ENCODE data around the gene CYP4A22.
"Not testable (repeated sequence)": the region's sequence is repeated elsewhere in the genome, so short reads cannot be mapped to it uniquely, and the experiment has no call there.

The CYP4A22 gene

DNA sequence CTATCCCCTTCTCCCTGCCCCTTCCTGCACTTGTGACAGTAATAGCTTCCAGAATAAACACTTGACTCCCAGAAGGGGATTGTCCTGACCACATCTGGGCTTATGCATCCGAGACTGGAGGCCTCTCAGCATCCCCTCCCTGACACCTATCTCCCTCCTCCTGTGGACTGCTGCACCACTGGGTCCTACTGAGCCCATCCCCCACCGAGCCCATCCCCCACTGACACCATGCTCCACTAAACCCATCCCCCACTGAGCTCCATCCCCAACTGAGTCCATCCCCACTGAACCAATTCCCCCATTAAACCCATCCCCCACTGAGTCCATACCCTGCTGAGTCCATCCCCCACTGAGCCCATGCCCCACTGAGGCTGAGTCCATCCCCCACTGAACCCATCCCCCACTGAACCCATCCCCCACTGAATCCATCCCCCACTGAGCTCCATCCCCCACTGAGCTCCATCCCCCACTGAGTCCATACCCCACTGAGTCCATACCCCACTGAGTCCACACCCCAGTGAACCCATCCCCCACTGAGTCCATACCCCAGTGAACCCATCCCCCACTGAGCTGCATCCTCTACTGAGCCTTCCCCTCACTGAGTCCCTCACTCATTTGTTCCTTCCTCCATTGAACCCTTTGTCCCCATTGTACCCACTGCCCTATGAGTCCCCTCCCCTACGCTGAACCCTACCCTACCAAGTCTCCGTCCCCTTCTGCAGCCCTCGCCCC lies 47.0 kb downstream of the CYP4A22 start:
- DNase-seq = no peak

DNA sequence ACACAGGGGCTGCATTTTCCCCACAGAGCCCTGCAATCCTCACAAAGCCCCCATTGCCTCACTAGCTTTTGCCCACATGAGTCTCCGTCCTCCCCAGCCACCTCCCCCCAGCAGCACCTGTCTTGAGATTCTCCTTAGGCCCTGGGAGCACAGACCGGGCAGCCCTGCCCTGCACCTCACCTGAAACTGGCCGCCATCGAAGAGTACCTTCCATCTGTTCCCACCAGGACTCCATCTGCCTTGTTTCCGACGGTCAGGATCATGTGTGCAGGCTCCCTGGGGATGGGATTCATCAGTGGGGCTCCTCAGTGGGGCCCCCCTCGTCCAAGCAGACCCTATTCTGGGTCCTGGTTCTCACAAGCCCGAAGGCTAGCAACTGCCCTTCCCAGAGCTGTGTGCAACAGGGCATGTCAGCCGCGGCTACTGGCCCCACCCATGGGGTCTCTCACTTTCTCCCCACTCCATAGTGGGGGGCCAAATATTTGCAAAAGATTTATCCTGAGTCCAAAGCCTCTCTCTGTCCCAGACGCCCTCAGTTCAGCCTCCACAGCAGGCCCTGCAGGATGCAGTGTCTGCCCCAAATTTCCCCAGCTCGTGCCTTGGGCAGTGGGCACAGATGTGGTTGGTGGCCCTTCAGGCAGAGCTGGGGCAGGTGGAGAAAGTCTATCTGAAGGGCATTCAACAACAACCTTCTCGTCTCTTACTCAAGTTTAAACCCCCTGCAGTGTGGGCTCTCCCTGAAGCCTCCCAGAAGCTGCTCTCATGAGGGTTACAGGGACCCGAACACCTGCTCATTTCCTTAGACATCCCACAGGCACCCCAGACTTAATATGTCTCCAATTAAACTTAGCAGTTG lies 47.8 kb downstream of the CYP4A22 start:
- no peak for DNase-seq

DNA sequence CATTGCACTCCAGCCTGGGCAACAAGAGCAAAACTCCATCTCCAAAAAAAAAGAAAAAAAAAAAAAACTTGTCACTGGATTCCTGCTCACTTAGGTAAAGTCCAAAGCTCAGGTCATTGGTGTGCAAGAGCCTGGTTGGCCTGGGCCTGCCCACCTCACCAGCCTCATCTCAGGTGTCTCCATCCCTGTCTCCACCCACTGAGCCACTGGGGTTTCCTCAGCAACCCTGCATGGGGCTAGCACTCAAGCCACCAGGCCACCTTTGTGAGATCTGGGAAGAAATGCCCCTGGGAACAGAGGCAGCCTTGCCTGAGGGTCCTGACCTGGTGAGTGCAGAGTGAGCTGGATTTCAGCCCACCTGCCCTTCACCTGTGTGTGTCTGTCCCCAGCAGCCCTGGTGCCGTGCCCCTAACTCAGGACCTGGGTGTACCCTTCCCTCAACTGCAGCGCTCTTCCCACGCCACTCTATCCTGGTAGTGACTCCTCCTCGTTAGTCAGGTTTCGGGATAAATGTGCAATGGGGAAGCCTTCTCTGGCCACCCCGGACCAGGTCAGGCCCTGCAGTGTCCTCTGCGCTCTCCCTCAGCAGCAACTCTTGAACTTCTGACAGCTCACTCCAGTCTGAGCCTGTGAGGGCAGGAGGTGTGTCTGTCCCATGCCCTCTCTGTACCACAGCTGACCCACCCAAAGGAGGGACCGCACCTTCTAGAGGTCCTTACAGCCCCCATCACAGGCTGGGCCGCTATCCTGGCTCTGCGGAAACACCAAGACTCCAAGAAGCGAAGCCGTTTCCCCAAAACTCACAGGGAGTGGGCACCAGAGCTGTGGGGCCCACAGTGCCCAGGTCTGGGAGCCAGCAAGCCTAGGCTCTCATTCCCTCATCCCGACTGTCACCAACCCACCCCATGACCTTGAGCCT lies 49.3 kb downstream of the CYP4A22 start:
- DNase-seq = no peak

DNA sequence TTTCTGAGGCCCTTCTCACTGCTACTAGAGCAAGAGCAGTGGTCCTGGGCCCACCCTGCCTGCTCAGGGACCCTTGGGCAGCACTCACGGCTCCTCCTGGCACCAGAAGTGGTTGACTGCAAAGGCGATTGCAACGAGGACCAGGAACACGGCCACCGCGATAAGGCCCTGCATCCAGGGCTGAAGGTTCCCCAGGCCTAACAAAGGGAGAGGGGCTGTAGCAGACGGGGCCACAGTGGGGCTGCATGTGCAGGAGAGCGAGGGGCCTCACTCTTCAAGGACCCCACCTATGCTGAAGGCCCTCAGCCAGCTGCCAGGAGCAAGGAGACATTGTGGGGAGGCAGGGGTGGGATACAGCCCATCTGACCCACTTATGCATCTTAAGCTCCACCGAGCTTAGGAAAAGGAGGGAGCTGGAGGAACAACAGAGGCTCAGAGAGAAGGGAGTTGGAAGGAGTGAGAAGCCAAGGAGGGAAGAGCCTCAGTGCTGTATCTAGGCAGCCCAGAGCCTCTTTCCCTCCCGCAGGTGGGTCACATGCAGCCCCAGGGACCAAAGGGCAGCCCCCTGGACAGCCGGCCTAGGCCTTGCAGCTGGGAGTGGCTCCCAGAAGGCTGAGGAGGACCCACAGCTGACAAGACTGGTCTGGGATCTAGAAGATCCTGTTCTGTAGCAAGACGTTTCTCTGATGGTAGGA lies 50.1 kb downstream of the CYP4A22 start:
- no peak for DNase-seq

DNA sequence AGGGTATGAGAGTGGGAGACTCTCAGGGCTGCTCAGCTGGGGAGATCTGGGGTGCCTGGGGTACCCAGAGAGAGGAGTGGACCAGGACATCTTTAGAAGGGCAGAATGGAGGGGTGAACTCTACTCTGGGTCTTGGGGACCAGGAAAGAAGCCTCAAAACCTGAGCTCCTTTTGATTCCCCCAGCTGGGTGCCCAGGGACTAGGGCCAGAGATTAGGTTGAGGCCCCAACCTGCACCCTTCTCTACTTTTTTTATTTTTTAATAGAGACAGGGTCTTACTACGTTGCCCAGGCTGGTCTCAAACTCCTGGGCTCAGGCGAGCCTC lies 50.6 kb downstream of the CYP4A22 start:
- DNase-seq = no peak

DNA sequence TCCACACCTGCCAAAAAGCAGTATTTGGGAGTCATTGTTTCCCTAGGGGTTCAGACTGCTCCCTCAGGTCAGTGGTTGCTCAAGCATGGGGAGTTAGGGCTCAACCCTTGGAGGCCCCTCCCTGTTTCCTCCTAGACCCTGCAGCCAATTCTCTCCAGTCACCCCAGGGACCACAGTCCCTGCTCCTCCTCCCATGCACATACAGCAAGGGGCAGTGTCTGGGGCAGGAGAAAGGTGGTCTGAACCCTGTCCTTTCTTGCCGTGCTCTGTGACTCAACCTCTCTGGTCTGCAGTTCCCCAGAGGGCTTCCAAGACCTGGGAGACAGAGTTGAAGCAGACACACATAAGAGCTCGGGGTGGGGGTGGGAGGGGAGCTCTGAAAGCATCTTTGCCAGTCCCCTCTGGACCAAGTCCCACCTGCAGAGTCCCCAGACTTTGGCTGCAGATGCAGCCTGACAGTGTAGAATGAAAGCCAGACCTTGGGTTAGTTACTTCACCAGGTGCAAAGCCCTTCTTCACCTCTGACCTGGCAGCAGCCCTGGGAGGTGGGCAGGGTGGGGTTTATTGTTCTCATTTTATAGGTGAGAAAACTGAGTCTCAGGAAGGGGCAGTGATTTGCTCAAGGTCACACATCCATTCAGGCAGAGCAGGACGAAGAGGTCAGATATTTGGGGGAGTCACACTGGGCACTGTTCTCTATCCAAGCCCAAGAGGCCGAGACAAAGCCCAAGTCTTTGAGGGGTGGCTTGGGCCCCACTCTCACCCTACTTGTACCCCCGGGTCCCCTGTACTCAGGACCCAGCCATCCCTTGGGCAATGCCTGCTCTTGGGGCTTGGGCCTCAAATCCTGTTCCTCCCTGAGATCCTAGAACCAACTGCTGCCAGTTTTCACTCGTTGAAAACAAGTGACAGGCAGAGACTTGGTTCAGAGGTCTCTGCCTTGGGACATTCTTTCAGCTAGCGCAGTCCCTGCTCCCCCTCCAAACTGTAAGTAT lies 51.8 kb downstream of the CYP4A22 start:
- no peak for DNase-seq

DNA sequence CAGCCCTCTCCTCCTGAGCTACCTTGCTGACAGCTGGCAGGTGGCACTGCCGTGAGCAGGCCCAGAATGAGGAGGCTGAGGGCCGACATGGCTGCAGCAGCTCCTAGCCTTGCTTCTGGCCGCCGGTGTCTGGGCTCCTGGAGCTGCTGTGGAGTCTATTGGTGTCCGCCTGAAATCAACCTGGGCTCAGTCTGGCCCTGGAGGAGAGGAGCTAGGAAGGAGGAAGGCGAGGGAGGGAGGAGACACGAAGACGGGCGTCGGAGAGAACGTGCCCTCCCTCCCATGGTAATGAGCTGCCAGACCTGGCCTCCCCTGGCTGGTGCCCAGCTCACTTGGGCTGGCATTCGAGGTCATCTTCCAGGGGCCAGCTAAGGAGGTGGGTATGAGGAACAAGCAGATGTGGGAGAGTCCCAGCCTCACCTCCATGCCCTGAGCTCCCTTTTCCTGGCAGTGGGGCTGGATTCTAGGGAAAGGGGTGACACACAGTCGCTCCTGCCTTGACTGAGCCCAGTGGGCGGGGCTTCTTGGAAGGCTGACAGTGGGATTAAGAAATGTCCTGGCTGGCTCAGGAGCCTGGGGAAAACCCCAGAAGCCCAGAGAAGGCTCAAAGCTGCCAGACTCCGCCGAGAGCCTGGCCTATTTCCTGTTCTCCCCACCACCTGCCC lies 52.7 kb downstream of the CYP4A22 start, which contains the start of gene PDZK1IP1:
Gene PDZK1IP1, minus strand, starts transcription at position 193 of the 665 bp plus-strand sequence. Its CDS starts 104 bp downstream, at position 89.
- peak in 12 of 56 donors; percentile 9 to 49 (median 27) for DNase-seq

DNA sequence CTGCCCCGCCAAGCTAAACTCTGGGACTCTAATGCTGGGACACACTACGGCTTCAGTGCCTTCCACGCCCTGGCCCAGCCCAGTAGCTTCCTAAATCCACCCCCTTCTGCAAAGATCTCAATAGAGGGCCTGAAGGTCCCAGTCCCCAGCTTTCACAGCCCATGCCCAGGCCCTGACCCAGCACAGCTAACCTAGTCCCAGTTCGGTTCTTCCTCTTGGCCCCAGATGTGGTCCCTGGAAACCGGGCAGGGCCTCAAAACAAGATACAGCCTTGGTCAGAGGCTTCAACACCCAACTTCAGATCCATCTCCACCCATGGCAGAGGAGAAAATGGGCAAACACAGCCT lies 53.2 kb downstream of the CYP4A22 start:
- DNase-seq = no peak

DNA sequence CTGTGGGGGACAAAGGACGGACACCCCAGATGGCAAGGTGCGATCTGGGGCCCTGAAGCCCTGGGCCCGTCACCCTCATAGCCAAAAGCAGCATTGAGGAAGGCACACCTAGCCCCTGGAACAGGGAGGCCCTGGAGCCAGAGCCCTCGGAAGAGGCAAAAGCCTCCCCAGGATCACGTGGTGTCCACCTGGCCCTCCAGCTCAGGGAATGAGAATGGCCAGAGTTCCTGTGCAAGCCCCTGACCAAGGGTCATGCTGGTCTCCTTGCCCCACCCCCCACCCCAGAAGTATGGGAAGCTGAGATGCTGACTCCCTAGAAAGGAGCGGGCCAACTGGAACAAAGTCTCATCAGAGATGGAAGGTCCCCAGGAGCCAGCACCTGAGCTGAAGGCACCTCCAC lies 53.6 kb downstream of the CYP4A22 start:
- no peak for DNase-seq

DNA sequence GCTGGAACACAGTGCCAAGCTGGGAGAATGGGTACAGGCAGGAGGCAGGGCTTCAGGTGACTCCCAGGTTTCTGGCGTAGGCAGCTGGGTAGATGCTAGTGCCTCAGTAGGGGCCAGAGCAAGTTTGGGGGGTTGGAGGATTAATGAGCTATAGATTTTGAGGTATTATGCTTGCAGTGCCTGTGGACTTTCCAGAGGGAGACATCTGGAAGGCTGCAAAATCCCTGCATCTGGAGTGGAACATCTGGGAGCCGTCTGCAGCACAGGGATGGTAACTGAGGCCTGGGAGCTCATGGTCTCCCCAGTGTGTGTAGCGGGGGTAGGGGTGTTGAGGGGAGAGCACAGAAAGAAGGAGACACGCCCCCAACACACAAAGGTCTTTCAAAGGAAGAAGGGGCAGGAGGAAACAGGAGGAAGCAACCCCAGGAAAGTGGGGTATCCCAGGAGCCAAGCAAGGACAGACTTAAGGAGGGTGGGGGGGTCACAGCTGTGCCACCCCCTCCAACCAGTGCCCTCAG lies 54.8 kb downstream of the CYP4A22 start:
- no peak for DNase-seq

DNA sequence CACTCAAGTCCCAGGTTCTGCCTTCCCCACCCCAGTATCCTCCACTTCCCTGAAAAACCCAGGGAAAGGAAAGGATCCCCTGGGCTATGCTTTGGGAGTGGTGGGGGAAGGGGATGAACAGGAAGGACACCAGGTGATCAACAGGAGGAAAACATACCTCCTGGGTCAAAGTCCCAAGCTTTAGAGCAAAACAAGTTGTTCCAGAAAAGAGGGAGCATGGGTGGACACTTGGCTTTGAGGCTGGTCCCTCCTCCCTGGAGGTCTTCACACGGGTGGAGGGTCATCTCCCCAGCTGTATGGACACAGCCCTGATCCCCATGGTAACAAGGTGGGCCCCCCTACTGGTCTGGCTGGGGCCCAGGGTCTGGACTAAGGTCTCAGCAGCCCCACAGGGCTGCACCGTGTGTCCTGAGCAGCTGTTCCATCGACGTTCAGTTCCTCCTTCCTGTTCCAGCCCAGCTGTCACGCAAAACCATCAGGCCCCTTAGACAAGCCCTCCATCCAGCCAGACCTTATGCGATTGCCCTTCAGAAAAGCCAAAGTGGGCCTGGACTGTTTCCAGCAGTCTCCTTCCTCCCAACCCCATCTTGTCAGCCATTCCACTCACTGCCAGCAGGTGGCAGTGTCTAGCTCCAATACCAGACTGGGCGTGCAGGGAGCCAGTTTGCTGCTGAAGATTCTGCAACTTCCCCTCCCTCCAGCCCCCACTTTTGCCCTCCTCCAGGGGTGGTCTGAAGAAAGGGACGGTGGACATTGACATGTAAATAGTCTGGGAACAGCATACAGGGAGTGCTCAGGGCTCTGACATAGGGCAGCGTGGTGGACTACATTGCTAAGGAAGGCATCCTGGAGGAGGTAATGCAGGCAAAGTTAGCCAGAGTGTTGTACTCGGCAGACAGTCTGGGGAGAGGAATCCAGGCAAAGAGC lies 55.5 kb downstream of the CYP4A22 start:
- peak in 43 of 56 donors; percentile 4 to 79 (median 34) for DNase-seq

DNA sequence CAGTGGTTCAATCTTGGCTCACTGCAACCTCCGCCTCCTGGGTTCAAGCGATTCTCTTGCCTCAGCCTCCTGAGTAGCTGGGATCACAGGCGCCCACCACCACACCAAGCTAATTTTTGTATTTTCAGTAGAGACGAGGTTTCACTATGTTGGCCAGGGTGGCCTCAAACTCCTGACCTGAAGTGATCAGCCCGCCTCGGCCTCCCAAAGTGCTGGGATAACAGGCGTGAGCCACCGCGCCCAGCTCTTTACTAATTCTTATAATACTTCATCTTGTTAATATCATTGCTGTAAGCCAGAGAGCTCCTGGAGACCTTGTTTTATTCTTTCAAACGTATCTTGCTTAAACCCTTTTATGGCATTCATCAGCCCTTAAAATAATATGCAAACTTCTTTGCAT lies 56.3 kb downstream of the CYP4A22 start:
- DNase-seq = not testable (repeated sequence)

DNA sequence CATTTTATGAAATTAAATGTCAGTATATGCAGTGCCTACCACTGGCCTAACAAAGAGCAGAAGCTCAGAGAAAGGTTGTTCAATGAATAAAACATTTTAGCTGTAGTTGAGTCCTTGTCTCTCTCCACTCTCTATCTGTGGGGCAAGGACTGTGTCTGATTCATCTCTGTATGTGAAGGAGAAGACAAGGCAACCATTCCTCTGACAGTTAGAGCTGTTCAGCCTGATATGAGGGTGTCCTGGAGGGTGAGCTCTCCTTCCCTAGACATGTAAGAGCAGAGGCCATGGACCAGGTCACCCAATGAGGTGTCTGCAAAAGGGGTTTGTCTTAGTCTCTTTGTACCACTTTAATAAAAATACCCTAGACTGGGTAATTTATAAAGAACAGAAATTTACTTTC lies 57.1 kb downstream of the CYP4A22 start:
- no peak for DNase-seq

DNA sequence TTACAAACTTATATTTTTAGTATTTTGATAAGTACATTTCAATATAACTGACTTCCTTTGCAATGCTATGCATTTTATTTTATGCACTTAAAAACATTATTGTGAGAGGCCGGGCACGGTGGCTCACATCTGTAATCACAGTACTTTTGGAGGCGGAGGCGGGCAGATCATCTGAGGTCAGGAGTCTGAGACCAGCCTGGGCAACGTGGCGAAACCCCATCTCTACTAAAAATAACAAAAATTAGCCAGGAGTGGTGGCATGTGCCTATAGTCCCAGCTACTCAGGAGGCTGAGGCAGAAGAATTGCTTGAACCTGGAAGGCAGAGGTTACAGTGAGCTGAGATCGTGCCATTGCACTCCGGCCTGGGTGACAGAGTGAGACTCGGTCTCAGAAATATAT lies 58.7 kb downstream of the CYP4A22 start:
- DNase-seq = not testable (repeated sequence)

DNA sequence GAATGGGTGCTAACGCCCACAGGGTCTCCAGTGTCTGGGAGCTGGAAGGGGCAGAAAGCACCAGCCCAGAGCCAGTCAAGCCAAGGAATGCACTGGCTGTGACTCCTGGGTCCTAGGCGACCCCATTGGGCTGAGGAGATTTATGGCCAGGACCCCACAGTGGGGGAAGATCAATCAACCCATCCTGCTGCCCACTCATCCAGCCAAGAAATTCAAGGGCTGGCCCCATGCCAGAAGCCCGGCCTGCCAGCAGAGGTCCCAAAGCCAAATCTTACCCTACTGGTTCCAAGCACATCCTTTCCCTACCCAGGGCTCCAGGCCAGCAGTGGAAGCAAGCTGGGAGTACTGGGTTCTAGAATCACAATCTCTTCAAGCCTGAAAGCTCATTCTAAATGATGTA lies 59.4 kb downstream of the CYP4A22 start:
- peak in 1 of 56 donors; percentile 4 for DNase-seq

DNA sequence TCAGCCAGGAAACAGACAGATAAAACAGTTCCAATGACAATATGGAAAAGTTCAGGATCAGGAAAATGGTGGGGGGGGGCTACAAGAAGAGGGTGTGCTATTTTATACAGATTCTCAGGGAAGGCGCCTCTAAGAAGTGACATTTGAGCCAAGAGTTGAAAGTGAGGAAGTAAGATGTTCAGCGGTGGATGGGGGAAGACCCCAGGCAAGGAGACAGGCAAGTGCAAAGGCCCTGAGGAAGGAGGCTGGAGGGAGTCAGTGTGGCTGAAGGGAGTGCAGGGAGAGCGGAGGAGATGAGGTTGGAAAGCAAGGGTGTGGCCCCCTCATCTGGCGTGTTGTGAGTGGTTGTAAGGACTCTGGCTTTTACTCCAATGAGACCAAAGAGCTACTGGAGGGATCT lies 61.0 kb downstream of the CYP4A22 start:
- no peak for DNase-seq
